Upper lobe of right lung (tissue), 1 donor: ENCODE results near the gene BAMBI. TPM values are rescaled to one million over a fixed set of nuclear protein-coding genes. Genes with fewer than 3 reads are reported as not detected.

ENCODE experiments used
- ATAC-seq: fragments of 200-7000 bp; cut with Tn5 transposase; one replicate; pipeline ENCODE4 v1.9.1; 2020; ENCODE audit warnings: mild to moderate bottlenecking, moderate library complexity
- DNase-seq: peaks from one replicate; pipeline ENCODE4 v3.0.0-alpha.2; 2020
- H3K27ac ChIP-seq: fragments of 200-600 bp; one replicate; pipeline ENCODE4 v1.8.0; 2022
- H3K27me3 ChIP-seq: fragments of 200-600 bp; one replicate; pipeline ENCODE4 v1.8.0; 2022; ENCODE audit warnings: mild to moderate bottlenecking
- H3K36me3 ChIP-seq: fragments of 200-600 bp; one replicate; pipeline ENCODE4 v1.8.0; 2022
- H3K4me1 ChIP-seq: fragments of 200-600 bp; one replicate; pipeline ENCODE4 v1.8.0; 2022
- H3K4me3 ChIP-seq: fragments of 200-600 bp; one replicate; pipeline ENCODE4 v1.8.0; 2022; ENCODE audit warnings: mild to moderate bottlenecking
- H3K9me3 ChIP-seq: fragments of 200-600 bp; one replicate; pipeline ENCODE4 v1.8.0; 2022
- intact Hi-C: fragments of 100-400 bp; cut with DNase I; formaldehyde crosslinking; loops from one replicate; pipeline ENCODE4 v1.11.0; 2022
- total RNA-seq: library from RNA; stranded (reverse); fragmentation: NEBNext Ultra II Directional; extraction: Animal tissue kit (Norgen Biotek cat#: 25700); gene quantifications from one replicate; pipeline ENCODE4 v1.2.1, GENCODE V29; 2021
- TF ChIP-seq, protein P1 (sequence below): fragments of 200-600 bp; IDR thresholded peaks from one replicate; pipeline ENCODE4 v1.8.0; 2022; ENCODE audit warnings: antibody characterized with exemption
- donor health status: DM: no; HTN: yes; CAD: no; lungs with severe emphysema.

The BAMBI gene
- total RNA-seq, 1 donor from 2014 or later, result 12.9 TPM

DNA sequence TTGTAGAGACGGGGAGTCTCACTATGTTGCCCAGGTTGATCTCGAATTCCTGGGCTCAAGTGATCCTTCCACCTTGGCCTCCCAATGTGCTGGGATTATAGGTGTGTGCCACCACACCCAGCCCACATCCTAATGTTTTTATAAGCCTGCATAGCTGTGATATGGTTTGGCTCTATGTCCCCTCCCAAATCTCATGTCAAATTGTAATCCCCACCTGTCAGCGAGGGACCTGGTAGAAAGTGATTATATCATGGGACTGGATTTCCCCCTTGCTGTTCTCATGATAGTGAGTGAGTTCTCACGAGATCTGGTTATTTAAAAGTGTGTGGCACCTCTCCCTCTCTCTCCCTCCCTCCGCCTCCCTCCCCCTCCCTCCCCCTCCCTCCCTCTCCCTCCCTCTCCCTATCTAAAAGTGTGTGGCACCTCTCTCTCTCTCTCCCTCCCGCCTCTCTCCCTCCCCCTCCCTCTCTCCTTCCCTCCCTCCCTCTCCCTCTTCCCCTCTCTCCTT, 13.9 kb downstream of the BAMBI start:
- TF ChIP-seq, protein P1, sequence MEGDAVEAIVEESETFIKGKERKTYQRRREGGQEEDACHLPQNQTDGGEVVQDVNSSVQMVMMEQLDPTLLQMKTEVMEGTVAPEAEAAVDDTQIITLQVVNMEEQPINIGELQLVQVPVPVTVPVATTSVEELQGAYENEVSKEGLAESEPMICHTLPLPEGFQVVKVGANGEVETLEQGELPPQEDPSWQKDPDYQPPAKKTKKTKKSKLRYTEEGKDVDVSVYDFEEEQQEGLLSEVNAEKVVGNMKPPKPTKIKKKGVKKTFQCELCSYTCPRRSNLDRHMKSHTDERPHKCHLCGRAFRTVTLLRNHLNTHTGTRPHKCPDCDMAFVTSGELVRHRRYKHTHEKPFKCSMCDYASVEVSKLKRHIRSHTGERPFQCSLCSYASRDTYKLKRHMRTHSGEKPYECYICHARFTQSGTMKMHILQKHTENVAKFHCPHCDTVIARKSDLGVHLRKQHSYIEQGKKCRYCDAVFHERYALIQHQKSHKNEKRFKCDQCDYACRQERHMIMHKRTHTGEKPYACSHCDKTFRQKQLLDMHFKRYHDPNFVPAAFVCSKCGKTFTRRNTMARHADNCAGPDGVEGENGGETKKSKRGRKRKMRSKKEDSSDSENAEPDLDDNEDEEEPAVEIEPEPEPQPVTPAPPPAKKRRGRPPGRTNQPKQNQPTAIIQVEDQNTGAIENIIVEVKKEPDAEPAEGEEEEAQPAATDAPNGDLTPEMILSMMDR, result no peak
- Histone ChIP-seq H3K9me3 (no peaks in the 10 kb centered on the region), H3K27ac (no peak overlapping the region), H3K4me1 (peaks cover 5% of the 10 kb centered on the region), H3K36me3 (no peaks in the 10 kb centered on the region), H3K27me3 (no peaks in the 10 kb centered on the region), H3K4me3 (no peak overlapping the region)
- intact Hi-C loops, result no loop called here
- no peak for ATAC-seq
- no peak for DNase-seq

DNA sequence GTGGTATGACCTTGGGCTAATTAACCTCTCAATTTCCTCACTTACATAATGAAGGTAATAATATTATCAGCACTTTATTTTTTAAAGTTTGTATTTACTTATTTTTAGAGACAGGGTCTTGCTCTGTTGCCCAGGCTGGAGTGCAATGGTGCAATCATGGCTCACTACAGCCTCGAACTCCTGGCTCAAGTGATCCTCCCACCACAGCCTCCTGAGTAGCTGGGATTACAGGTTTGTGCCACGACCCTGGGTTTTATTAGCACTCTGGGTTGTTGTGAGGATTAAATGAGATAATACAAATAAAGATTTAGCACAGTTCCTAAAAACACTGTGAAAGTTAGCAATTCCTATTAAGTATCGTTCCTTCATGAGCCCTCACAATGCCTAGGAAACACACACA, 14.7 kb downstream of the BAMBI start:
- DNase-seq (no peak), ATAC-seq (no peak)
- Histone ChIP-seq H3K27me3 (no peaks in the 10 kb centered on the region), H3K27ac (no peak overlapping the region), H3K4me3 (no peak overlapping the region), H3K4me1 (peaks cover 5% of the 10 kb centered on the region), H3K9me3 (no peaks in the 10 kb centered on the region), H3K36me3 (no peaks in the 10 kb centered on the region)
- intact Hi-C loops, result no loop called here
- TF ChIP-seq, protein P1, result no peak

DNA sequence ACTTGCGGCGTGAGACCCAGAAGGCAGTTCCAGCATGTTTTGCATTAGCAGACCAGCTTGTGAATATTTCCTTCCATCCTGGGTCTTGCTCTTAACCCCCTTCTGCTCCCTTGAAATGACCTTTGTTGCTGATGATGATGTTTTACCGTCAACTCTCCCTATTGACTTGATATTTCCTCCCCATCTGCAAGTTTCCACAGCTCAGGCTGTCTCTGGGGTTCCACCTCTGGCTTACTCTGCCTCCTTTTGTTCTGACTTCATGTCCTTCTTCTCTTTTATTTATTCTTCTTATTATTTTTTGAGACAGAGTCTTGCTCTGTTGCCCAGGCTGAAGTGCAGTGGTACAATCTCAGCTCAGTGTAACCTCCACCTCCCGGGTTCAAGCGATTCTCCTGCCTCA, 17.2 kb downstream of the BAMBI start:
- no peak overlapping the region for H3K27ac ChIP-seq
- ATAC-seq (no peak), DNase-seq (no peak)
- no peak overlapping the region for H3K4me3 ChIP-seq
- H3K27me3 ChIP-seq, result no peaks in the 10 kb centered on the region
- H3K36me3 ChIP-seq, result no peaks in the 10 kb centered on the region
- TF ChIP-seq, protein P1, result no peak
- intact Hi-C loops, result no loop called here
- H3K4me1 ChIP-seq, result no peaks in the 10 kb centered on the region
- H3K9me3 ChIP-seq, result no peaks in the 10 kb centered on the region

DNA sequence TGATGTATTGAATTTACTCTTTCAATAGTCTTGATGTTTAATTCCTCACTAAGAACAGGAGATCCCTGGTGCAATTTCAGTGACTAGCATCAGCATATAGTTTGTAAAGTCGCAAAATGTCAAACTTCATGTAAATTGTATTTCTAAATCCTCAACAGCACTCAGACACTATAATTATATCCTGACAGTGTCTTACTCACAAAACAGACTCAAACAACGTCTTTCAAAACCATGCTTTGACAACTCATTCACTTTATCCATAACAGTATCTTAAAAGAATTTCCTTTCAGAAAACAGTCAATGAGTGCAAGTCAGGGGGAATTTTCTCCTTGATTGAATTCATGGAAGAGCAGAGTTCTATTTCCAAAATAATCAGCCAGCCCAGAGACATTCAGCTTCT, 20.8 kb downstream of the BAMBI start:
- no peak overlapping the region for H3K4me3 ChIP-seq
- H3K27ac ChIP-seq, result no peak overlapping the region
- intact Hi-C loops, result no loop called here
- ATAC-seq, result no peak
- no peaks in the 10 kb centered on the region for H3K27me3 ChIP-seq
- TF ChIP-seq, protein P1, result no peak
- no peak for DNase-seq
- H3K9me3 ChIP-seq, result no peaks in the 10 kb centered on the region
- H3K36me3 ChIP-seq, result no peaks in the 10 kb centered on the region
- H3K4me1 ChIP-seq, result no peaks in the 10 kb centered on the region

DNA sequence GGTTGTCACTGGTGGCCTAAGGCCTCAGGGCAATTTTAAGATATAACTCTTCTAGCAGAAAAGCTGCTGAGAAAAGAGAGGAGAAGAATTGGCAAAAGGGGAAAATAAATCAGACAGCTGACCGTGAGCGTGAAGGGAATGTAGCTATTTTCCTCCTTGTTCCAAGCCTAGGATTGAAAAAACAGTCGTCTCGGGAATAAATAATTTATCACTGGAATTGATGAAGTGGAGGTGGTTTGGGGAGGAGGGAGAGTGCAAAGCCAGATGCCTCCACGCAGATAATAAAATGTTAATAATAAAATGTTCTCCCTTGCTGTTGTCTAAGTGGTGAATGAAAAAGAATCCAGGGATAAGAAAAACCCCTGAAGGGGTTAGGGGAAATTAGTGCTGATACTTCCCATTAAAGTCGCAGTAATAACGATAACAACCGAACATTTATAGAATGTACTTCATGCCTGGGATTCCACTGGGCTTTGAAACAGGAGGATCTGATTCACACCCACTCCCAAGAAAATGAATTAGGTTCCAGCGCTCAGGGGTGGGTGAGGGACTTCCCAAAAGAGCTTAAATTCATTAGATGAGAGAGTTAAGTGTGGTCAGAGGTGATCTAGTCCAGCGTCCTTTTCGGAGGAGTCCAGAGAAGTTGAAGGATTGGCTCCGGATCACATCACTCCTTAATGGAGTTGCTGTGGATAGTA, 27.3 kb downstream of the BAMBI start:
- Histone ChIP-seq H3K4me1 (no peaks in the 10 kb centered on the region), H3K4me3 (no peak overlapping the region), H3K36me3 (no peaks in the 10 kb centered on the region), H3K27me3 (no peaks in the 10 kb centered on the region), H3K27ac (no peak overlapping the region), H3K9me3 (no peaks in the 10 kb centered on the region)
- DNase-seq (no peak), ATAC-seq (no peak)
- TF ChIP-seq, protein P1, result no peak
- intact Hi-C loops, result no loop called here
